Osteocyte (in vitro differentiated cells): Measurements from ENCODE around the gene TAF6L. TPM values are rescaled to one million over a fixed set of nuclear protein-coding genes. Genes with fewer than 3 reads are reported as not detected.
"Not testable (repeated sequence)": the region's sequence is repeated elsewhere in the genome, so short reads cannot be mapped to it uniquely, and the experiment has no call there.

Experiments
- DNase-seq: peaks from one replicate; pipeline ENCODE4 v3.0.0; 2021; ENCODE audit warnings: mixed read lengths; ENCODE audit not compliant: unreplicated experiment; ENCODE audit errors: extremely low spot score
- H3K27ac Mint-ChIP-seq: one replicate; pipeline ENCODE4 v1.8.0; 2021; ENCODE audit warnings: mild to moderate bottlenecking, mixed read lengths; ENCODE audit not compliant: unreplicated experiment
- H3K27me3 Mint-ChIP-seq: one replicate; pipeline ENCODE4 v1.8.0; 2021; ENCODE audit warnings: mixed read lengths; ENCODE audit not compliant: unreplicated experiment
- H3K36me3 Mint-ChIP-seq: one replicate; pipeline ENCODE4 v1.8.0; 2021; ENCODE audit warnings: mixed read lengths; ENCODE audit not compliant: unreplicated experiment
- H3K4me1 Mint-ChIP-seq: one replicate; pipeline ENCODE4 v1.8.0; 2021; ENCODE audit warnings: mixed read lengths; ENCODE audit not compliant: unreplicated experiment
- H3K4me3 Mint-ChIP-seq: one replicate; pipeline ENCODE4 v1.8.0; 2021; ENCODE audit warnings: mild to moderate bottlenecking, moderate library complexity, mixed read lengths; ENCODE audit not compliant: unreplicated experiment
- H3K9me3 Mint-ChIP-seq: one replicate; pipeline ENCODE4 v1.8.0; 2021; ENCODE audit warnings: mixed read lengths; ENCODE audit not compliant: unreplicated experiment
- CTCF ChIP-seq: fragments of 200-600 bp; sonication (generic); IDR thresholded peaks from 2 replicates; pipeline ENCODE4 v1.5.0; 2021; ENCODE audit warnings: antibody characterized with exemption, mild to moderate bottlenecking, moderate library complexity
- total RNA-seq: library from RNA; stranded (reverse); gene quantifications from 2 replicates; pipeline ENCODE4 v1.2.1, GENCODE V29; 2021

The TAF6L gene
- total RNA-seq, 1 donor from 2014 or later: 42.8 TPM

DNA sequence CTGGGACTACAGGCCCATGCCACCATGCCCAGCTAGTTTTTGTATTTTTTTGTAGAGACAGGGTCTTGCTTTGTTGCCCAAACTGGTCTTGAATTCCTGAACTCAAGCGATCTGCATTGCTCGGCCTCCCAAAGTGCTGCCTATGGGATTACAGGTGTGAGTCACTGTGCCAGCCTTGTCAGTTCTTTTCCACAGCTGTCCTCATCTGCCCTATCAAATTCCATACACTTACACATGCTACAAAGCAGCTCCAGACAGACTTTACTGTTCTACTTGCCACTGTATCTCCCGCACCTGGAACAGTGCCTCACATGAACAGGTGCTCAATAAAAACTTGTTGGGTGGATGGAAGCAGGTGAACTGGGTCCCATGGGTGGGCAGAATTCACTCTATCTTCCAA, 52.5 kb downstream of the TAF6L start:
- no peak for DNase-seq
- TF ChIP-seq CTCF: no peak
- Mint-ChIP-seq H3K27me3 (no peaks in the 10 kb centered on the region), H3K4me1 (no peaks in the 10 kb centered on the region), H3K4me3 (no peak overlapping the region), H3K9me3 (no peaks in the 10 kb centered on the region), H3K36me3 (peaks cover 47% of the 10 kb centered on the region), H3K27ac (no peak overlapping the region)

DNA sequence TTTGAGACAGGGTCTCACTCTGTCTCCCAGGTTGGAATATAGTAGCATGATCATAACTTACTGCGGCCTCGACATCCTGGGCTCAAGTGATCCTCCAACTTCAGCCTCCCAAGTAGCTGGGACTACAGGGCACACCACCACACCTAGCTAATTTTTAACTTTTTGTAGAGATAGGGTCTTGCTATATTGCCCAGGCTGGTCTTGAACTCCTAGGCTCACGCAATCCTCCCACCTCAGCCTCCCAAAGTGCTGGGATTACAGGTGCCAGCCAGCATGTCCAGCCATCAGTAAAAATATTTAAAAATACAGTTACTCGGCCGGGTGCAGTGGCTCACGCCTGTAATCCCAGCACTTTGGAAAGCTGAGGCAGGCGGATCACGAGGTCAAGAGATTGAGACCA, 56.9 kb downstream of the TAF6L start:
- H3K4me3 Mint-ChIP-seq, H3K27ac Mint-ChIP-seq, H3K27me3 Mint-ChIP-seq, DNase-seq, H3K9me3 Mint-ChIP-seq: not testable (repeated sequence)
- H3K4me1 Mint-ChIP-seq: peaks cover 19% of the 10 kb centered on the region
- peaks cover 33% of the 10 kb centered on the region for H3K36me3 Mint-ChIP-seq

DNA sequence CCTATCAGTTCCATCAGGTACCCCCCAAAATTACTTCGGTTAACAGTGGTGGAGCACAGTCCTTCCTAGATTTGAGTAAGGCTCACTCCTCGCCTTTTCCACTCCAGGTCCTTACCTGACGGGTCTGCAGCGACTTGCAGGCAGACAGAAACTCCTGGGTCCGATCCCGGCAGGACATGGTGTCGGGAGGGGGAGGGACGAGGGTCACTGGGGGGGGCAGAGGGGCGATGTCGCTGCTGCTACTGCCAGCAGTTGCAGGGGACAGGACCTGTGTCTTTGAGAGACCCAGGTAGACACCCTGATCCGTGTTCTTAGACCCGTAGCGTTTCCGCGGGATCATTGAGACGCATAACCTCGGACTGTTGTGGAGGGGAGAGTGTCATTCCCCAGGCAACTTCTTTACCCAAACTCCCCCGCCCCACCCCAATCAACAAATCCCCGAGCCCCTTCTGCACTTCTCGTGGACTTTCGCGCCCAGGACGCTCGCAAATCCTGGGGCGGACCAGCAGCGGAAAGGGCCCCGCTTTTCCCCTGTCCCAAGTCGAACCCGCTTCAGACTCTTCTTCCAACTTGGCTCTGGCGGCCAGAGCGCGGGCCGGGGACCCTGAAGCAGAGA, 59.8 kb downstream of the TAF6L start:
- Mint-ChIP-seq H3K36me3 (peaks cover 17% of the 10 kb centered on the region), H3K4me3 (peak overlapping the region; percentile 98), H3K27ac (peak overlapping the region; percentile 100), H3K27me3 (no peaks in the 10 kb centered on the region), H3K9me3 (no peaks in the 10 kb centered on the region), H3K4me1 (peaks cover 30% of the 10 kb centered on the region)
- no peak for TF ChIP-seq CTCF
- no peak for DNase-seq

DNA sequence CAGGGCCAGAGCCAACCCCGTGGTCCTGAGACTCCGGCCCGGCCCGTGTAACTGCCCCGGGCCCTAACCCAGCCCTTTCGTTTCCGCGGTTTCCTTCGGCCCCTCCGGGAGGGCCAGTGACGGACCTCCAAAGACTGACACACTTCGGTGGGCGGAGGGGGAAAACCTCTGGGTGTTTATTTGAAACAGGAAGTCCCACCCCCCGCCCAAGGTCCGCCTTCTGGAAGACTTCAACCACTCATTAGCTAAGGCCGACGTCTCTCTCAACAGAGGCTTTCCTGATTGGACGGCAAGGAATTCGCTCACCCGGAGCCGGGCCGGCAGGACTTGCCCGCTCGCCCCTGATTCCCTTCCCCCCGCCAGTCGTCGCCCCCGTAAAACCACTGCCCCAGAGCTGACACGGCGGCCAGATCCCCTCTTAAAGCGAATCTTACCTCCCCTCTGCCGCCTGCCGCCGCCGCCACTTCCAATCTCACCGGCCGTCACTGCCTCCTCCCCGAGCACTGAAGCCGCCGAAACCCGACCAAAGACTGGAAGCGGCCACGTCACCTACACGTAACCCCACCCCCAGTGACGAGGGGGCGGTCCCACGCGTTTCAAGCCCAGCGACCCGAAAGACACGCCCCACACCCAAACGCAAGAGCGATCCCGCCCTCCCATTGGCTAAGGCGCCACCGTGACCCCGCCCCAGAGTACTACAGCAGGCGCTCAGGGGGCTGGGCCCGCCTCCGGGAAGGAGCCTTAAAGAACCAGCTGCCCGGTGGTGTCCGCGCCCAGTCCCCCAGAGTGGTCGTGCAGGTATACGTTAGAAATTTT, 60.5 kb downstream of the TAF6L start, which contains the start of gene STX5:
Gene STX5, minus strand, starts transcription at position 532 of the 816 bp plus-strand sequence. CDS start 808 bp downstream, outside the sequence.
- peak within 1 kb of the TSS; percentile 100 for H3K27ac Mint-ChIP-seq
- peak; percentile 100 for DNase-seq
- peak within 1 kb of the TSS; percentile 98 for H3K4me3 Mint-ChIP-seq
- H3K4me1 Mint-ChIP-seq: peaks cover 30% of the 10 kb centered on the region
- peaks cover 17% of the 10 kb centered on the region for H3K36me3 Mint-ChIP-seq
- no peaks in the 10 kb centered on the region for H3K9me3 Mint-ChIP-seq
- no peaks in the 10 kb centered on the region for H3K27me3 Mint-ChIP-seq
- no peak for TF ChIP-seq CTCF

GRCh38 chr11:62832336-62833234, 61.4 kb downstream of the TAF6L start, which contains the start of gene TEX54:
Gene TEX54, minus strand, starts transcription at chr11:62832841.
- H3K4me1 Mint-ChIP-seq: peaks cover 33% of the 10 kb centered on the region
- no peaks in the 10 kb centered on the region for H3K9me3 Mint-ChIP-seq
- peak within 1 kb of the TSS; percentile 98 for H3K4me3 Mint-ChIP-seq
- TF ChIP-seq CTCF: no peak
- H3K27ac Mint-ChIP-seq: peak within 1 kb of the TSS; percentile 100
- peaks cover 12% of the 10 kb centered on the region for H3K36me3 Mint-ChIP-seq
- DNase-seq: peak; percentile 82
- no peaks in the 10 kb centered on the region for H3K27me3 Mint-ChIP-seq
